Right lobe of liver (tissue), 6 donors: ENCODE data around the gene UNC13D. TPM values are rescaled to one million over a fixed set of nuclear protein-coding genes. Genes with fewer than 3 reads are reported as not detected.
A peak's percentile ranks its signal among the peaks of the same experiment; 100 is the strongest.
"Not testable (repeated sequence)": the region's sequence is repeated elsewhere in the genome, so short reads cannot be mapped to it uniquely, and the experiment has no call there.

Experiments used
- ATAC-seq, 4 donors: fragments of 200-7000 bp; cut with Tn5 transposase; one replicate each; pipeline ENCODE4 v1.9.1; 2020; ENCODE audit warnings: mild to moderate bottlenecking in 4 of 4, moderate library complexity in 4 of 4
- DNase-seq, 3 donors: peaks; one replicate each; pipeline ENCODE4 v3.0.0-alpha.2; 2020
- H3K27ac ChIP-seq, 3 donors: fragments of 200-600 bp; one replicate each; pipeline ENCODE4 v1.8.0; 2022
- H3K27me3 ChIP-seq, 2 donors: fragments of 200-600 bp; one replicate each; pipeline ENCODE4 v1.8.0; 2022
- H3K36me3 ChIP-seq, 4 donors: fragments of 200-600 bp; sonication (generic) in 1 of 4; one replicate each; pipeline versions ENCODE4 v1.5.1 to v1.8.0; 2017 to 2022; ENCODE audit warnings: control low read depth in 1 of 4
- H3K4me1 ChIP-seq, 4 donors: fragments of 200-600 bp; sonication (generic) in 1 of 4; one replicate each; pipeline versions ENCODE4 v1.5.1 to v1.8.0; 2017 to 2022; ENCODE audit warnings: control low read depth in 1 of 4
- H3K4me3 ChIP-seq, 3 donors: fragments of 200-600 bp; one replicate each; pipeline ENCODE4 v1.8.0; 2022
- H3K9me3 ChIP-seq, 4 donors: fragments of 200-600 bp; sonication (generic) in 1 of 4; one replicate each; pipeline versions ENCODE4 v1.5.1 to v1.8.0; 2017 to 2022; ENCODE audit warnings: control low read depth in 1 of 4
- CTCF ChIP-seq, 4 donors: fragments of 200-600 bp in 3 of 4; fragments of 450-650 bp in 1 of 4; IDR thresholded peaks; one replicate each; pipeline versions ENCODE4 v1.5.1 to v1.8.0; 2016 to 2022; ENCODE audit warnings: antibody characterized with exemption in 4 of 4, mild to moderate bottlenecking in 2 of 4
- POLR2A ChIP-seq: fragments of 450-650 bp; IDR thresholded peaks from one replicate; pipeline ENCODE4 v1.6.1; 2017; ENCODE audit warnings: antibody characterized with exemption, mild to moderate bottlenecking
- WGBS: methylation state at CpG from one replicate; pipeline ENCODE4 v1.1.6; 2018; ENCODE audit warnings: low coverage, low lambda C conversion rate; ENCODE audit not compliant: insufficient coverage; ENCODE audit errors: missing lambda C conversion rate; 5-methylcytosine and 5-hydroxymethylcytosine counted together
- intact Hi-C, 2 donors: fragments of 100-400 bp; cut with DNase I; formaldehyde crosslinking; loops; one replicate each; pipeline versions ENCODE4 v1.11.2 to v1.14.1; 2022
- total RNA-seq, 6 experiments: library from RNA; depleted of rRNA in 2 of 6; stranded (reverse); fragments of >200 nt in 2 of 6; fragmentation: NEBNext Ultra II Directional in 3 of 6; extraction: Animal tissue kit (Norgen Biotek cat#: 25700) in 3 of 6; gene quantifications; one replicate each; pipeline versions ENCODE4 v1.1.0 to v1.2.4, GENCODE V29; 2016 to 2023
- donor health status: DM: no; HTN: yes; CAD: no.
- donor health status: DM: no; HTN: no; CAD: no.
- donor health status: DM: no; HTN: no; CAD: no.
- donor health status: DM: no; HTN: yes; CAD: no.
- donor health status: DM: no; HTN: yes; CAD: no.

Gene UNC13D
- total RNA-seq, 6 experiments from 2014 or later, result 3.4 to 12.5 (median 10.7) TPM

- 64% methylated on average over 1 of the region's 13 CpGs for WGBS
- no peak overlapping the region for H3K4me3 ChIP-seq
- peaks cover 0 to 7% (median 0%) of the 10 kb centered on the region in 4 donors for H3K36me3 ChIP-seq
- peak overlapping the region in 2 of 3 donors; percentile 60 to 69 for H3K27ac ChIP-seq
- peaks cover 0 to 34% (median 9%) of the 10 kb centered on the region in 4 donors for H3K4me1 ChIP-seq
- DNase-seq, result peak in 1 of 3 donors; percentile 63
- no peaks in the 10 kb centered on the region for H3K9me3 ChIP-seq
- intact Hi-C loops, result no loop called here
- ATAC-seq, result peak; percentile 6 to 13 (median 8)
- H3K27me3 ChIP-seq, result no peaks in the 10 kb centered on the region
- no peak for TF ChIP-seq POLR2A
- TF ChIP-seq CTCF (IDR thresholded peaks at IDR 0.05), result no peak
These were observed 28.5 kb upstream of the UNC13D start for GRCh38 chr17:75872434-75873351.

- DNase-seq, intact Hi-C loops, H3K9me3 ChIP-seq, H3K27me3 ChIP-seq, H3K36me3 ChIP-seq, H3K27ac ChIP-seq, ATAC-seq, H3K4me3 ChIP-seq: not testable (repeated sequence)
- WGBS, result 91% methylated on average over 6 of the region's 10 CpGs
- peaks cover 0 to 11% (median 2%) of the 10 kb centered on the region in 4 donors for H3K4me1 ChIP-seq
These were observed 26.0 kb upstream of the UNC13D start for GRCh38 chr17:75870228-75870627.

GRCh38 chr17:75869282-75870141 is 25.3 kb upstream of the UNC13D start:
- 70% methylated on average over 13 of the region's 23 CpGs for WGBS
- H3K9me3 ChIP-seq, result no peaks in the 10 kb centered on the region
- no peak overlapping the region for H3K27ac ChIP-seq
- DNase-seq (no peak), ATAC-seq (no peak)
- H3K27me3 ChIP-seq, result no peaks in the 10 kb centered on the region
- H3K36me3 ChIP-seq, result peaks cover 0 to 7% (median 0%) of the 10 kb centered on the region in 4 donors
- TF ChIP-seq POLR2A, result no peak
- TF ChIP-seq CTCF (IDR thresholded peaks at IDR 0.05), result no peak
- peaks cover 0 to 11% (median 2%) of the 10 kb centered on the region in 4 donors for H3K4me1 ChIP-seq
- intact Hi-C loops, result no loop called here
- no peak overlapping the region for H3K4me3 ChIP-seq

- DNase-seq, H3K27ac ChIP-seq, ATAC-seq, H3K27me3 ChIP-seq, intact Hi-C loops, H3K36me3 ChIP-seq, H3K4me3 ChIP-seq, H3K9me3 ChIP-seq: not testable (repeated sequence)
- H3K4me1 ChIP-seq, result peaks cover 0 to 11% (median 2%) of the 10 kb centered on the region in 4 donors
- WGBS, result 89% methylated on average over 5 of the region's 12 CpGs
These were observed 24.6 kb upstream of the UNC13D start for GRCh38 chr17:75868730-75869281.

- H3K9me3 ChIP-seq, ATAC-seq, H3K27ac ChIP-seq, intact Hi-C loops, DNase-seq, H3K4me1 ChIP-seq, H3K4me3 ChIP-seq, H3K27me3 ChIP-seq, H3K36me3 ChIP-seq: not testable (repeated sequence)
- 84% methylated on average over 14 of the region's 17 CpGs for WGBS
These were observed 21.4 kb upstream of the UNC13D start for GRCh38 chr17:75865404-75866188.

- peak in 1 of 4 donors; percentile 17 for ATAC-seq
- intact Hi-C loops, H3K27me3 ChIP-seq, H3K4me3 ChIP-seq, H3K4me1 ChIP-seq, DNase-seq, H3K27ac ChIP-seq, H3K36me3 ChIP-seq, H3K9me3 ChIP-seq: not testable (repeated sequence)
- WGBS, result 69% methylated on average over 3 of the region's 4 CpGs
These were observed 20.7 kb upstream of the UNC13D start for GRCh38 chr17:75864887-75865286.
